Nephron (organoid): ENCODE data around the gene RAI14.

ENCODE experiments used
- H3K27ac Mint-ChIP-seq, 3 experiments: 2 replicates each; pipeline ENCODE4 v1.8.0; 2020; ENCODE audit warnings: mixed read lengths in 3 of 3, mild to moderate bottlenecking in 2 of 3, moderate library complexity in 1 of 3
- H3K27me3 Mint-ChIP-seq: 2 replicates; pipeline ENCODE4 v1.8.0; 2021; ENCODE audit warnings: low read depth, mild to moderate bottlenecking, moderate library complexity, mixed read lengths
- H3K36me3 Mint-ChIP-seq: 2 replicates; pipeline ENCODE4 v1.8.0; 2020; ENCODE audit warnings: low read depth, mixed read lengths
- H3K4me1 Mint-ChIP-seq: 2 replicates; pipeline ENCODE4 v1.8.0; 2020; ENCODE audit warnings: mixed read lengths
- H3K4me3 Mint-ChIP-seq, 3 experiments: 2 replicates each; pipeline ENCODE4 v1.8.0; 2020; ENCODE audit warnings: mild to moderate bottlenecking in 3 of 3, mixed read lengths in 3 of 3, moderate library complexity in 2 of 3
- H3K9me3 Mint-ChIP-seq: 2 replicates; pipeline ENCODE4 v1.8.0; 2020; ENCODE audit warnings: mixed read lengths
- CTCF ChIP-seq, 3 experiments: fragments of 200-600 bp; sonication (generic); IDR thresholded peaks; one replicate each; pipeline ENCODE4 v1.5.0; 2021; ENCODE audit warnings: antibody characterized with exemption in 3 of 3; ENCODE audit not compliant: unreplicated experiment in 3 of 3

The RAI14 gene

DNA sequence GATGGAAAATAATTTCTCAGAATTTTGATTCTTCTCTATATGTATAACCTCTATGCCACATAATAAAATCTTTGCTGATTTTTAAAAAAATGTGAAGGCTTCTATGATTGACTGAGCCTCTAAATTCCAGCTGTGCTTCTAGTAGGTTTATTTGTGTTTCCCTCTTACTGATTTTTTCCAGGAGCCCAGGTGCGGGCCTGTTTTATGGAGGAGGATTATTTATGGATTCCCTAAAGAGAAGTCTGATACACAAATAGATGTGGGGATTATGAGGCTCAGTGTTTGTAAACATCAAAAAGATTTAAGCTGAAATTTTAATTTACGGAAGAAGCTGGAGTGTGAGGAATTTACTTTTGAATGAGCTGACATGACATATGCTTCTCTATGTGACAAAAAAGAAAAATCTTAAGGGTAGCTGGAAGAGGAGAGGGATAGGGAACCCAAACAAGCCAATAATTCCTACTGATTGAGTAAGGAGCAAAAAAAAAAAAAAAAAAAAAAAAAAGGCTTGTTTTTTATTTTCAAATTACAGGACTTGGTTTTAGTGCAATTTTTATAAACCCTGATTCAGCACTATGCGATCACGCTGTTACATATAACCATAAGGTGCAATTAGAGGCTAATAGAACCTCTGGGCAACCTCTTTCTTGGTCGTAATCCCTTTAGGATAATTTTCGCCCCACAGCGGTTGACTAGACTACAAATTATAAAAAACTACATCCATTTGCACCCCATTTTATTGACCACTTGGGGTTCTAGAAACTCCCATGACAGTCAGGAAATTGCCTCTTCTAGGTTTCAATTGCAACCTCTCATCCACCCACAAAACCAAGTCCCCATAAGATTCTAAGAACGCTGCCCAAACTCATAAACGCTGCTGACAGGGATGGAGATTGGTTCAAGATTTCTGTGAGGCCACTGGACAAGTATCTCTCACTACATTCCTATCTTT is 44.4 kb upstream of the RAI14 start:
- H3K4me1 Mint-ChIP-seq: peaks cover 31% of the 10 kb centered on the region
- peaks cover 3% of the 10 kb centered on the region for H3K27me3 Mint-ChIP-seq
- no peaks in the 10 kb centered on the region for H3K36me3 Mint-ChIP-seq
- H3K27ac Mint-ChIP-seq: no peak overlapping the region
- TF ChIP-seq CTCF (IDR thresholded peaks at IDR 0.05; ENCODE audit: unreplicated experiment in 3 of 3): no peak
- no peaks in the 10 kb centered on the region for H3K9me3 Mint-ChIP-seq
- H3K4me3 Mint-ChIP-seq: no peak overlapping the region

DNA sequence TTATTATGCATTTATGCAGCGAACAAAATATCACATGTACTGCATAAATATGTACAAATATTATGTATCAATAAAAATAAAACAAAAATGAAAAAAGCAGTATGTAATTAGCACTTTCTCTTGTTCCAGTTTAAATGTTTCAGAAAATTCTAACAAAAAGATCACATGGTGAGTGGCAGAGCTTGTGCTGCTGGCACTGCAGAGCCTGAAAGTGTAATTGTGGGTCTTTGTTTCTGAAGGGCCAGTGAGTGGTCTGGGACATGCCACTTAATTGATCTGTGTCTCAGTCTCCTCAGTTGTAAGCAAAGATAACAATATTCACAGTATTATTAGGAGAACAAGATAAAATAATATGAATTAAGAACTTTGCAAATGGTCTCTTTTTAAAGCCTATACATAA is 39.5 kb upstream of the RAI14 start:
- Mint-ChIP-seq H3K36me3 (no peaks in the 10 kb centered on the region), H3K27ac (no peak overlapping the region), H3K9me3 (no peaks in the 10 kb centered on the region), H3K4me3 (no peak overlapping the region), H3K27me3 (peaks cover 7% of the 10 kb centered on the region), H3K4me1 (peaks cover 22% of the 10 kb centered on the region)
- no peak for TF ChIP-seq CTCF (IDR thresholded peaks at IDR 0.05; ENCODE audit: unreplicated experiment in 3 of 3)

DNA sequence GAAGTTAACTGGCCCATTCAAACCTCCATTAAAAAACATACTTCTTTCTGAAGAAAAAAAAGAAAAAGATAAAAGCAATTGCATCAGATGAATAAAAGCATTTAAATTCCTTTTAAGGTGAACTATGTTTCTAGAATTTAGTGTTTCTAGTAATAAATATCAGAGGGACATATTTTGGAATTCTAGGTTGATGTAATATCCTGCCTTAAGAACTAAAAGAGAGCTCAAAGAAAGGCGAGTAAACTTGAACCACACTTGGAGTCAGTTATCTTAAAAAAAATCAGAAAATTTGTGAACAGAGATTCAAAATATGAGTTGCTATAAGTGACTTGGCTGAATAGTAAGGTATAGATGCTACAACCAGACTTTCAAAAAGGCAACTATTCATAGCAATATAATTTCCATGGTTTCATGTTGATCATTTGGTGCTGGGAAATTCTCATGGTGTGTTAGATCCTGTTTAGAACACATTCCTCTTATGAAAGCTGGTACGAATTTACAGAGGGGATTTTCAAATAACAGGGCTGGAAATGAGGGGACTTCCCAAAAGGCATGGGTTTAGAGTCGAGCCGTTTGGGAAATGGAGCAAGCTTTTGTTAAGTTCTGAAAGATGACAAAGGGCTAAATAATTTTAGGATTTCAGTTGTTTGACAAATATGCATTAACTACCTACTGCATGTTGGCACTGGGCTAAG is 37.6 kb upstream of the RAI14 start:
- Mint-ChIP-seq H3K9me3 (no peaks in the 10 kb centered on the region), H3K36me3 (no peaks in the 10 kb centered on the region), H3K4me1 (peaks cover 33% of the 10 kb centered on the region), H3K27me3 (peaks cover 7% of the 10 kb centered on the region), H3K4me3 (no peak overlapping the region), H3K27ac (peak overlapping the region; percentile 39 to 93 (median 79))
- TF ChIP-seq CTCF (IDR thresholded peaks at IDR 0.05; ENCODE audit: unreplicated experiment in 3 of 3): no peak

GRCh38 chr5:34620185-34620584 is 35.9 kb upstream of the RAI14 start:
- Mint-ChIP-seq H3K36me3 (no peaks in the 10 kb centered on the region), H3K27ac (peak overlapping the region in 2 of 3 experiments; percentile 28 to 46), H3K27me3 (peaks cover 5% of the 10 kb centered on the region), H3K4me1 (peaks cover 33% of the 10 kb centered on the region), H3K4me3 (no peak overlapping the region), H3K9me3 (no peaks in the 10 kb centered on the region)
- no peak for TF ChIP-seq CTCF (IDR thresholded peaks at IDR 0.05; ENCODE audit: unreplicated experiment in 3 of 3)

DNA sequence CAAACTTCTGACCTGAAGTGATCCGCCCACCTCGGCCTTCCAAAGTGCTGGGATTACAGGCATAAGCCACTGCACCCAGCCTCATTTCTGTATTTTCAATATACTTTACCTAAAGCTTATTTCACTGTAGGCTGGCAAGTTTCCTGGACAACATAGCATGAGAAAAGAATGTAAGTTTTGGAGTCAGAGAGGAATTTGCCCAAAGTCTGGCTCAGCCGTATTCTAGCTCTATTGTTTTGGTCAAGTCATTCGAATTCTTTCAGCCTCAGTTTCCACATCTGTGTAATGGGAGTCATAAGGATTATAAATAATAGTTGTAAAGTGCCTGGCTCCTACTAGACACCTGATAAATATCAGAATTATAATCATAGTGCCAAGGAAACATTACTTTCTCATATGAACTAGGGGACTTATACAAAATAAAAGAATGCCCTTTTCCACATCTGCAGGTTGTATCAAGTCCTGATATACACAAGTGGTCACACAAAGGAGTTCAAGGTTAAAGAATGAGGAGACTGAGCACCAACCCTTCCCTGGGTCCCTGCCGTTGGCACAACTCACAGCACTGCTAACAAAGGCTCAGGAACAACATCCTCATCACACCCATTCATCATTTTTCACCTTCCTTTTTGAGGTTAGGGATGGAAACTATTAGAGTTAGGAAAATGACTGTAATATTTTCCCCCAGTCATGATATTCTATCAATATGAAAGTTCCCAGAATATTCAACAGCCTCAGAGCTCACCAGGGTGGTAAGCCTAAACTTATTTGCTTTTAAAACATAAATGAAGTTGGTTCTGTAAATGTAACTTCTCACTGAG is 34.6 kb upstream of the RAI14 start:
- H3K27me3 Mint-ChIP-seq: peaks cover 5% of the 10 kb centered on the region
- no peak overlapping the region for H3K4me3 Mint-ChIP-seq
- no peaks in the 10 kb centered on the region for H3K9me3 Mint-ChIP-seq
- H3K36me3 Mint-ChIP-seq: no peaks in the 10 kb centered on the region
- TF ChIP-seq CTCF (IDR thresholded peaks at IDR 0.05; ENCODE audit: unreplicated experiment in 3 of 3): no peak
- H3K27ac Mint-ChIP-seq: peak overlapping the region in 2 of 3 experiments; percentile 80 to 91
- peaks cover 37% of the 10 kb centered on the region for H3K4me1 Mint-ChIP-seq
